ENCODE data around the gene CKAP5.
"Not testable (repeated sequence)": the region's sequence is repeated elsewhere in the genome, so short reads cannot be mapped to it uniquely, and the experiment has no call there.

CKAP5 gene

DNA sequence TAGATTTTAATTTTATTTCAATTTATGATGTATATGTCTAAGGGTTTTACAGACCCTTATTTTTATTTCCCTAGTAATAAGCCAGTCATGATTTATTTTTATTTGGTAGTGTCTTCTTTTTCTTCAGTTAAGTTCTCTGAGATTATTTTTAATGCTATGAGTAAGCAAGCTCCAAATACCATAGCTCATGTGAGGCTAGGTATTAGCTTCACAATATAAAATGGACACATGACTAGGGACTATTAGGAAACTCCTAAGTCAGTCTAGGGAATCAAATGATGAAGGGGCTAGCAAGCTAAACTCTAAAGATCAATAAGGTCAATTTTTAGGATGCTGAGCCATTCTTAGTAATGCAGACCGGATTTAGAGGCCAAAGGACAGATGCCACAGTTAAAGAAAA, 45.9 kb downstream of the CKAP5 start:
- Histone ChIP-seq H3K4me2 (no peak overlapping the region), H3K36me3 (peaks cover 94% of the 10 kb centered on the region), H3K4me3 (no peak overlapping the region), H3K4me1 (no peaks in the 10 kb centered on the region), H3K27me3 (no peaks in the 10 kb centered on the region), H3K9ac (no peak overlapping the region), H3K9me3 (no peaks in the 10 kb centered on the region), H3K27ac (no peak overlapping the region), H4K20me1 (no peaks in the 10 kb centered on the region)
- no peak for TF ChIP-seq Cebpa-rat (IDR thresholded peaks at IDR 0.05)

GRCh38 chr11:46799725-46800124, 46.4 kb downstream of the CKAP5 start:
- not testable (repeated sequence) for H3K4me1 ChIP-seq, H3K9ac ChIP-seq, H3K4me3 ChIP-seq, H3K27me3 ChIP-seq, H4K20me1 ChIP-seq, H3K27ac ChIP-seq, H3K9me3 ChIP-seq, H3K4me2 ChIP-seq
- H3K36me3 ChIP-seq, result peaks cover 94% of the 10 kb centered on the region

GRCh38 chr11:46778416-46778815, 67.7 kb downstream of the CKAP5 start:
- peaks cover 99% of the 10 kb centered on the region for H3K36me3 ChIP-seq
- no peak overlapping the region for H3K4me3 ChIP-seq
- no peaks in the 10 kb centered on the region for H4K20me1 ChIP-seq
- H3K27me3 ChIP-seq, result no peaks in the 10 kb centered on the region
- H3K4me2 ChIP-seq, result no peak overlapping the region
- H3K9me3 ChIP-seq, result no peaks in the 10 kb centered on the region
- no peak overlapping the region for H3K27ac ChIP-seq
- no peaks in the 10 kb centered on the region for H3K4me1 ChIP-seq
- no peak overlapping the region for H3K9ac ChIP-seq
- TF ChIP-seq Cebpa-rat (IDR thresholded peaks at IDR 0.05), result no peak

DNA sequence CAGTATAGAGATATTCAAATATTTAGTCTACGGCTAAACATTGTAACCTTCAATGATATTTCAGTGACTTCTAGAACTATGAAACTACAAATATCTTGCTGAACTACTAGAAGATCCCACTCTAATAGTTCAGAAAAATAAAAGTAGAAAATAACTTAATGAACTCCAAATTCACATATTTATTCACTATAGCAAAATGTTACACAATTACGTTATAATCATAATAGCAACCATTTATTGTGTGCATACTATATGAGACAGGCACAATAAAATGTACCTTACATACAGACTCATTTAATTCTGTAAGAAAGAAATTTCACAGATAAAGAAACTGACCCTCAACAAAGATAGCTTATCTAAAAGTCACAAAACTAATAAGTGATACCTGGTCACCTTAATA, 69.2 kb downstream of the CKAP5 start:
- no peak overlapping the region for H3K4me2 ChIP-seq
- TF ChIP-seq Cebpa-rat (IDR thresholded peaks at IDR 0.05), result no peak
- no peaks in the 10 kb centered on the region for H3K27me3 ChIP-seq
- no peak overlapping the region for H3K9ac ChIP-seq
- no peak overlapping the region for H3K4me3 ChIP-seq
- no peaks in the 10 kb centered on the region for H4K20me1 ChIP-seq
- peaks cover 99% of the 10 kb centered on the region for H3K36me3 ChIP-seq
- no peak overlapping the region for H3K27ac ChIP-seq
- no peaks in the 10 kb centered on the region for H3K4me1 ChIP-seq
- H3K9me3 ChIP-seq, result no peaks in the 10 kb centered on the region

DNA sequence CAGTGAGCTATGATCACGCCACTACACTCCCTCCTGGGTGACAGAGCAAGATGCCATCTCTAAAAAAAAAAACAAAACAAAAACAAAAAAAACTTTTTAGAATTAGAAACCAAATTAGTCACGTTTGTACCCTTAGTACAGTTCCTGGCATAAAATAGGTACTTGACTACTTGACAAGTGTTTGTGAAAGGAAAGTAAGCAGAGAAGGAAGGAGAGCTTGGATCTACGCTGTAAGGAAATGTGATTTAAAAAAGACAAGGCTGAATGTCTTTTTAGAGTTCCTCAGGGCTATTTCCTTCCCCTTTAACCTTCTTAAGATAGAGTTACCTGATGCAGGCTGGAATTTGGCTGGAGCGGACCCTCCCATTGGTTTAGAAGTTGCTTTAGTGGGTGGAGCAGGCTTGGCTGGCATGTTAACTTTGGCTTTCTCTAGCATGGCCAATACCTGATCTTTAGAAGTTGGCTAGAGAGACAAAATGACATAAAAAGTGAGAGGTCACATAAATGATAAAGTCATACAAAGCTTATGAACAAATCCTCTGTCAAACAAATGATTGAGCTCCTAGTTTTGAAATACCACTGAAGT, 76.4 kb downstream of the CKAP5 start:
- Histone ChIP-seq H3K9ac (no peak overlapping the region), H3K9me3 (no peaks in the 10 kb centered on the region), H3K27ac (no peak overlapping the region), H3K36me3 (peaks cover 97% of the 10 kb centered on the region), H3K27me3 (no peaks in the 10 kb centered on the region), H3K4me3 (no peak overlapping the region), H4K20me1 (no peaks in the 10 kb centered on the region), H3K4me1 (no peaks in the 10 kb centered on the region), H3K4me2 (no peak overlapping the region)
- TF ChIP-seq Cebpa-rat (IDR thresholded peaks at IDR 0.05), result no peak

GRCh38 chr11:46766656-46767055, 79.4 kb downstream of the CKAP5 start:
- H3K9ac ChIP-seq, result no peak overlapping the region
- no peaks in the 10 kb centered on the region for H3K4me1 ChIP-seq
- H3K36me3 ChIP-seq, result peaks cover 96% of the 10 kb centered on the region

DNA sequence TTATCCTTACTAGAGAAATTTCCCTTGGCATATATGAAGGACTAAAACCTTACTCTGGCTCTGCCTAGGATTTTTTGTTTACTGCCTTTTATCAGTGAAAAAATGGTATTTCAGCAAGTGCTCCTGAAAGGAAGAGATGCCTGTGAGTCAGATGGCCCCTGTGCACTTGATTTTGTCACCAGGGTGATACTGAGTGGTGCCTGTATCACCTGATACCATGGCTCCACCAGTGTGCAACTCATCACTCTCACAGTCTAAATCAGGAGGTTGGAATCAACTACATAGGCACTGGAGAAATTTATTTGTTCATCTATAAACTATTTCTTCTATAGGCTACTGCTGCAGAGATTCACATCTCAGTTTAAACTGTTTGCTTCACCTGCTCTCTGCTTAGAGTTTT, 83.8 kb downstream of the CKAP5 start:
- no peak overlapping the region for H3K9ac ChIP-seq
- TF ChIP-seq Cebpa-rat (IDR thresholded peaks at IDR 0.05), result no peak
- H4K20me1 ChIP-seq, result no peaks in the 10 kb centered on the region; the same call in 1 of the 2 replicates
- no peaks in the 10 kb centered on the region for H3K27me3 ChIP-seq
- no peak overlapping the region for H3K4me2 ChIP-seq
- H3K36me3 ChIP-seq, result peaks cover 96% of the 10 kb centered on the region
- H3K4me1 ChIP-seq, result no peaks in the 10 kb centered on the region
- H3K27ac ChIP-seq, result no peak overlapping the region
- H3K9me3 ChIP-seq, result no peaks in the 10 kb centered on the region
- no peak overlapping the region for H3K4me3 ChIP-seq

More at GRCh38 chr11:46766656-46767055, 79.4 kb downstream of the CKAP5 start:
- Histone ChIP-seq H3K4me3 (no peak overlapping the region), H3K27ac (no peak overlapping the region), H3K9me3 (no peaks in the 10 kb centered on the region), H3K27me3 (no peaks in the 10 kb centered on the region), H4K20me1 (no peaks in the 10 kb centered on the region; the same call in 1 of the 2 replicates), H3K4me2 (no peak overlapping the region)
- TF ChIP-seq Cebpa-rat (IDR thresholded peaks at IDR 0.05), result no peak

DNA sequence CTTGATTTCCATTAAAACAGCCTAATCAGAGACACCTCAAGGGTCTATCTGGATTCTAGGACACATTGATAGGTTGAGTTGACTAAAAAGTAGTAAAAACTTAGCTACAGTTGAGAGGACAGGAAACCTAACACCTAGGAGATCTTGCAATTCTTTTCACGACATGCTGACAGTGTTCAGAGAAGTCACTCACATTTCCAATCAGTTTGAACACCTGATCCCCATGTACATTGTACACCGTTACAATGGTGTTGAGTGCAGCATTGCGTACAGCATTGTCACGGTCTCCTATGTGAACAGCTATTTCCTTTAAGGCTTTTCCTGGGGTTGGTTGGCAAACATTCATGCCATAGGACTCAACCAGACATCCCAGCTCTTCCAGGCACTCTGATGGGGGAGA, 84.3 kb downstream of the CKAP5 start:
- H3K27me3 ChIP-seq, result no peaks in the 10 kb centered on the region
- no peaks in the 10 kb centered on the region for H3K9me3 ChIP-seq
- no peak overlapping the region for H3K9ac ChIP-seq
- no peak overlapping the region for H3K4me2 ChIP-seq
- no peak overlapping the region for H3K27ac ChIP-seq
- no peaks in the 10 kb centered on the region; the same call in 1 of the 2 replicates for H4K20me1 ChIP-seq
- H3K36me3 ChIP-seq, result peaks cover 96% of the 10 kb centered on the region
- TF ChIP-seq Cebpa-rat (IDR thresholded peaks at IDR 0.05), result no peak
- H3K4me3 ChIP-seq, result no peak overlapping the region
- no peaks in the 10 kb centered on the region for H3K4me1 ChIP-seq

DNA sequence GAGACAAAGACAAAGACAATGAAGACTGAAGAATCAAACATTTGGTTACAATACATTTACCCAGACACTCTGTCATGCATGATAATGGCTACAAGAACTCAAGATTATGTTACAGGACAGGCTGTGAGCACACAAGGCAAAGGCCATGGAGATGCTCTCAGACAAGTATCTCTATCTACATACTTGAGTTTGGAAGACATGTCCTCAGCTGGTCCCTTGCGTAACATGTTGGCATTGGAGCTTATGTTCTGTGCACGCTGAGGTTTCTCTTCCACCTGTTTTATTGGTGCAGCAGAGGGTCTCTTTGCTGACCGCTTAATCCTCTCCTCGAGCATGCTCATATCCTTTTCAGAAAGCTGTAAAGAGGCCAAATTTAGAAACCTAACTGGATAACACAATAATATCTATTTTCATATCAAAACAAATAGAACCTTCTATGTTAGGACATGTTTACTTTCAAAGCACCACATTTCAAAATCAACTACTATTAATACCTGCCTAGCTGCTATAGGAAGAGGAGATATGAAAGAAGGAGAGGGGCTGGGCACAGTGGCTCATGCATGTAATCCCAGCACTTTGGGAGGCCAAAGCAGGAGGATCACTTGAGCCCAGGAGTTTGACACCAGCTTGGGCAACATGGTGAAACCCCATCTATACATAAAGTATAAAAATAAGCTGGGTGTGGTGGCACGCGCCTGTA, 85.5 kb downstream of the CKAP5 start:
- no peaks in the 10 kb centered on the region for H3K9me3 ChIP-seq
- no peaks in the 10 kb centered on the region; the same call in 1 of the 2 replicates for H4K20me1 ChIP-seq
- no peak overlapping the region for H3K9ac ChIP-seq
- H3K27me3 ChIP-seq, result no peaks in the 10 kb centered on the region
- peaks cover 98% of the 10 kb centered on the region for H3K36me3 ChIP-seq
- no peak for TF ChIP-seq Cebpa-rat (IDR thresholded peaks at IDR 0.05)
- H3K4me2 ChIP-seq, result no peak overlapping the region
- no peak overlapping the region for H3K27ac ChIP-seq
- H3K4me1 ChIP-seq, result no peaks in the 10 kb centered on the region
- no peak overlapping the region for H3K4me3 ChIP-seq

DNA sequence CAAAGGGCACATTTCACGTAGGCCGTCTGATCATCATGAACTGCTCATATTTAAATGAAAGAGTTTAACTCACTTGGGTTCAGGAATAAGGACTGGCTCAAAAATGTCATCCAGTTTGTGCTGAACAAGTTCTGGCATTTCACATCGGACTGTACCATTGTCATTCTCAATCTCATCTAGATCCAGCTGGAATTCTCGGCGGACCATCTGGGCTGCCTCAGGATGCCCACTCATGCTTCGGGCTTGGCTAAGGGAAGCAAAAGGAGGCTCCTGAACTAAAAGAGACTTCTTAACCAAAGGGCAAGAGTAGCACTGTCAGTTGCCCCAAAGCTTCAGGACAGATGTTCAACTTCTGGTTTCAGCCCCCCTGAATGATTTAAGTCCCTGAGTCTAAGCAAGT, 86.9 kb downstream of the CKAP5 start:
- Histone ChIP-seq H3K4me3 (no peak overlapping the region), H3K4me2 (no peak overlapping the region), H4K20me1 (no peaks in the 10 kb centered on the region; the same call in 1 of the 2 replicates), H3K4me1 (no peaks in the 10 kb centered on the region), H3K36me3 (peaks cover 100% of the 10 kb centered on the region), H3K27me3 (no peaks in the 10 kb centered on the region), H3K27ac (no peak overlapping the region), H3K9me3 (no peaks in the 10 kb centered on the region), H3K9ac (no peak overlapping the region)
- no peak for TF ChIP-seq Cebpa-rat (IDR thresholded peaks at IDR 0.05)

All from BLaER1 (cell line).